Measurements from ENCODE around the gene RLN1. TPM values are rescaled to one million over a fixed set of nuclear protein-coding genes. Genes with fewer than 3 reads are reported as not detected.

The RLN1 gene
- total and polyA plus RNA-seq, 2 of the 4 experiments (the other 2 are of a cell fraction): not detected

DNA sequence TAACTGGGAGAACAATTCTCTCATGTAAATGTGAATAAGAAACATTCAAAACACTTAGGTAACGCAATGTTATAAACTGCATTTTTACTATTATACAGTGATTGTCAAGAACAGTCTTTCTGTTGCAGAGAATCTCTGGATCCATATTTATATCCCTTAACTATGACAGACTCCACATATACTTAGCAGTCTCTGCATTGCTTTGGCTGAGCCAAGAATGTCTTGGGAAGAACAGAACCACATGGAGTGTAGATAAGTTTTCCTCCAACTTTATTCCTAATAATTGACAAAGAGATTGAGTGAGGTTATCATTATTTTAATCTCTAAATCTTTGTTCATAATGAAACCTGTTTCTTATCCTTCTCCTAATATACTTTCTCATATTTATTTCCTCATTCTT is 15.6 kb upstream of the RLN1 start:
- Histone ChIP-seq H4K5ac (ENCODE audit: low read depth, low read length) (no peak overlapping the region), H4K20me1 (ENCODE audit: insufficient read depth, low read length) (no peaks in the 10 kb centered on the region), H2BK15ac (ENCODE audit: low read depth, low read length) (no peak overlapping the region), H3K4me2 (ENCODE audit: low read depth, low read length) (no peak overlapping the region), H3K9me3 (ENCODE audit: control insufficient read depth, insufficient read depth, low read length) (peaks cover 3% of the 10 kb centered on the region; the same call in 1 of the 2 replicates), H2AFZ (replicated peaks; ENCODE audit: low read length, poor library complexity) (no peak overlapping the region), H2AK5ac (ENCODE audit: low read depth, low read length) (no peak overlapping the region), H3K56ac (ENCODE audit: extremely low read depth, insufficient read depth, low read length) (no peak overlapping the region), H3K9ac (ENCODE audit: low read depth, low read length) (no peak overlapping the region), H3K4me3 (ENCODE audit: insufficient read depth, low read depth, low read length) (no peak overlapping the region), H3K36me3 (ENCODE audit: control insufficient read depth, insufficient read depth, low read length) (no peaks in the 10 kb centered on the region), H2BK5ac (ENCODE audit: low read depth, low read length, poor library complexity, severe bottlenecking) (no peak overlapping the region), H3K27ac (ENCODE audit: insufficient read depth, low read length) (no peak overlapping the region), H2BK20ac (ENCODE audit: low read depth, low read length) (no peak overlapping the region), H3K4ac (ENCODE audit: low read depth, low read length) (no peak overlapping the region), H3K4me1 (ENCODE audit: control insufficient read depth, insufficient read depth, low read length) (no peaks in the 10 kb centered on the region), H2AK9ac (replicated peaks; ENCODE audit: low read depth, low read length, poor library complexity) (no peak overlapping the region), H3K18ac (ENCODE audit: low read depth, low read length) (no peak overlapping the region), H3K14ac (replicated peaks; ENCODE audit: low read depth, low read length) (no peak overlapping the region), H3K27me3 (ENCODE audit: control insufficient read depth, insufficient read depth, low read length) (peaks cover 1% of the 10 kb centered on the region; the same call in 1 of the 2 replicates), H3K9me1 (ENCODE audit: insufficient read depth, low read length) (no peaks in the 10 kb centered on the region), H4K91ac (ENCODE audit: insufficient read depth, low read depth, low read length) (no peak overlapping the region), H3K23ac (ENCODE audit: low read depth, low read length) (no peak overlapping the region), H4K8ac (ENCODE audit: low read depth in 2 of 2, low read length in 2 of 2) (no peak overlapping the region), H3K79me1 (ENCODE audit: low read depth in 1 of 2, low read length in 2 of 2) (no peaks in the 10 kb centered on the region), H2BK120ac (ENCODE audit: low read depth, low read length) (no peak overlapping the region)
- TF ChIP-seq, protein P1, sequence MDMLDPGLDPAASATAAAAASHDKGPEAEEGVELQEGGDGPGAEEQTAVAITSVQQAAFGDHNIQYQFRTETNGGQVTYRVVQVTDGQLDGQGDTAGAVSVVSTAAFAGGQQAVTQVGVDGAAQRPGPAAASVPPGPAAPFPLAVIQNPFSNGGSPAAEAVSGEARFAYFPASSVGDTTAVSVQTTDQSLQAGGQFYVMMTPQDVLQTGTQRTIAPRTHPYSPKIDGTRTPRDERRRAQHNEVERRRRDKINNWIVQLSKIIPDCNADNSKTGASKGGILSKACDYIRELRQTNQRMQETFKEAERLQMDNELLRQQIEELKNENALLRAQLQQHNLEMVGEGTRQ (IDR thresholded peaks at IDR 0.05; ENCODE audit: low read depth, low read length): no peak
- TF ChIP-seq MAZ (IDR thresholded peaks at IDR 0.05; ENCODE audit: borderline replicate concordance, low read depth, low read length): no peak
- TF ChIP-seq, protein P2, sequence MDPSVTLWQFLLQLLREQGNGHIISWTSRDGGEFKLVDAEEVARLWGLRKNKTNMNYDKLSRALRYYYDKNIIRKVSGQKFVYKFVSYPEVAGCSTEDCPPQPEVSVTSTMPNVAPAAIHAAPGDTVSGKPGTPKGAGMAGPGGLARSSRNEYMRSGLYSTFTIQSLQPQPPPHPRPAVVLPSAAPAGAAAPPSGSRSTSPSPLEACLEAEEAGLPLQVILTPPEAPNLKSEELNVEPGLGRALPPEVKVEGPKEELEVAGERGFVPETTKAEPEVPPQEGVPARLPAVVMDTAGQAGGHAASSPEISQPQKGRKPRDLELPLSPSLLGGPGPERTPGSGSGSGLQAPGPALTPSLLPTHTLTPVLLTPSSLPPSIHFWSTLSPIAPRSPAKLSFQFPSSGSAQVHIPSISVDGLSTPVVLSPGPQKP (IDR thresholded peaks at IDR 0.05; ENCODE audit: borderline replicate concordance, low read depth, low read length): no peak
- TF ChIP-seq CHD1 (IDR thresholded peaks at IDR 0.05; ENCODE audit: low read depth, low read length): no peak
- TF ChIP-seq BHLHE40 (IDR thresholded peaks at IDR 0.05; ENCODE audit: low read depth, low read length): no peak
- no peak for TF ChIP-seq RCOR1 (IDR thresholded peaks at IDR 0.05; ENCODE audit: insufficient replicate concordance, low read length)
- TF ChIP-seq SMC3 (IDR thresholded peaks at IDR 0.05; ENCODE audit: low read depth, low read length): no peak
- no peak for TF ChIP-seq RFX5 (IDR thresholded peaks at IDR 0.05; ENCODE audit: low read depth, low read length)
- TF ChIP-seq RAD21 (IDR thresholded peaks at IDR 0.05; ENCODE audit: low read length): no peak
- no peak for TF ChIP-seq MXI1 (IDR thresholded peaks at IDR 0.05; ENCODE audit: borderline replicate concordance, low read depth, low read length)
- TF ChIP-seq CEBPB (IDR thresholded peaks at IDR 0.05; ENCODE audit: low read depth, low read length): no peak
- TF ChIP-seq NFE2L2 (IDR thresholded peaks at IDR 0.05; ENCODE audit: low read depth, low read length): no peak
- no peak for TF ChIP-seq FOS (IDR thresholded peaks at IDR 0.05; ENCODE audit: low read depth, low read length)
- no peak for TF ChIP-seq MAFK (IDR thresholded peaks at IDR 0.05; ENCODE audit: low read depth, low read length)
- TF ChIP-seq, protein P3, sequence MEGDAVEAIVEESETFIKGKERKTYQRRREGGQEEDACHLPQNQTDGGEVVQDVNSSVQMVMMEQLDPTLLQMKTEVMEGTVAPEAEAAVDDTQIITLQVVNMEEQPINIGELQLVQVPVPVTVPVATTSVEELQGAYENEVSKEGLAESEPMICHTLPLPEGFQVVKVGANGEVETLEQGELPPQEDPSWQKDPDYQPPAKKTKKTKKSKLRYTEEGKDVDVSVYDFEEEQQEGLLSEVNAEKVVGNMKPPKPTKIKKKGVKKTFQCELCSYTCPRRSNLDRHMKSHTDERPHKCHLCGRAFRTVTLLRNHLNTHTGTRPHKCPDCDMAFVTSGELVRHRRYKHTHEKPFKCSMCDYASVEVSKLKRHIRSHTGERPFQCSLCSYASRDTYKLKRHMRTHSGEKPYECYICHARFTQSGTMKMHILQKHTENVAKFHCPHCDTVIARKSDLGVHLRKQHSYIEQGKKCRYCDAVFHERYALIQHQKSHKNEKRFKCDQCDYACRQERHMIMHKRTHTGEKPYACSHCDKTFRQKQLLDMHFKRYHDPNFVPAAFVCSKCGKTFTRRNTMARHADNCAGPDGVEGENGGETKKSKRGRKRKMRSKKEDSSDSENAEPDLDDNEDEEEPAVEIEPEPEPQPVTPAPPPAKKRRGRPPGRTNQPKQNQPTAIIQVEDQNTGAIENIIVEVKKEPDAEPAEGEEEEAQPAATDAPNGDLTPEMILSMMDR (conservative IDR thresholded peaks at IDR 0.05; ENCODE audit: low read depth, low read length): no peak
- intact Hi-C loops (cut with micrococcal nuclease): no loop called here
- no CpG with 5 or more reads among the region's 1 CpG for WGBS, 2 experiments (ENCODE audit: extremely low coverage in 2 of 2, insufficient read length in 1 of 2)
- DNase-seq (no peak), ATAC-seq (ENCODE audit: low read depth) (no peak)
- dilution Hi-C loops (cut with HindIII; ENCODE audit: low sequenced_read_pairs, unreplicated experiment): no loop called here
- ChIA-PET POLR2A (ENCODE audit: unreplicated experiment) (no interaction called here), CTCF (no interaction called here)
- BruUV-seq (replicated peaks): no TSS peak
- in situ Hi-C loops (cut with MboI; ENCODE audit: low sequenced_read_pairs): no loop called here

All from IMR-90 (cell line).